ENCODE results near the gene SLC39A3. TPM values are rescaled to one million over a fixed set of nuclear protein-coding genes. Genes with fewer than 3 reads are reported as not detected.

The SLC39A3 gene
- total RNA-seq, 1 experiment from 2014 or later = 33.2 TPM

DNA sequence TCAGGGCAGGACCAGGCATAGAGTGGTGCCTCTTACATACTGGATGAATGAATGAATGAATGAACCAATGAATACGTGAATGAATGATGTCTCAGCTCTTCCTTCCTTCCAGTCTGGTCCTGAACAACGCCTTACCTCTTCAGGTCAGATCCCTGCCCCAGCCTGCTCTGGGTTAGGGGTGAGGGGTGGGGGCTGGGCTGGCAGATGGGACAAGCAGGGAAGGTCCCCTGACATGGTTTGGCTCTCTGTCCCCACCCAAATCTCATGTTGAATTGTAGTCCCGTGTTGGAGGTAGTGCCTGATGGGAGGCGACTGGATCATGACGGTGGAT is 28.0 kb downstream of the SLC39A3 start:
- no peak overlapping the region for H3K4me3 Mint-ChIP-seq (ENCODE audit: unreplicated experiment)
- no peak overlapping the region for H3K27ac Mint-ChIP-seq (ENCODE audit: unreplicated experiment)
- Histone ChIP-seq H3K4me1 (no peaks in the 10 kb centered on the region), H3K9me3 (peaks cover 6% of the 10 kb centered on the region; the same call in 1 of the 2 replicates), H3K27me3 (replicated peaks; ENCODE audit: control insufficient read depth, insufficient read depth, low read length) (no peaks in the 10 kb centered on the region), H3K4me3 (ENCODE audit: low read depth, low read length) (no peak overlapping the region), H3K36me3 (ENCODE audit: control insufficient read depth, insufficient read depth, low read length) (no peaks in the 10 kb centered on the region)
- H3K4me1 Mint-ChIP-seq (ENCODE audit: low read depth, unreplicated experiment) = no peaks in the 10 kb centered on the region
- no peak for DNase-seq
- intact Hi-C loops (cut with micrococcal nuclease; ENCODE audit: unreplicated experiment) = no loop called here
- POLR2A ChIA-PET = no interaction called here
- H3K36me3 Mint-ChIP-seq (ENCODE audit: insufficient read depth, unreplicated experiment) = no peaks in the 10 kb centered on the region
- BruUV-seq (replicated peaks) = no TSS peak
- peaks cover 3% of the 10 kb centered on the region for H3K27me3 Mint-ChIP-seq (ENCODE audit: insufficient read depth, unreplicated experiment)
- H3K9me3 Mint-ChIP-seq (ENCODE audit: unreplicated experiment) = no peaks in the 10 kb centered on the region
- CTCF ChIA-PET = no interaction called here
- TF ChIP-seq, protein P1, sequence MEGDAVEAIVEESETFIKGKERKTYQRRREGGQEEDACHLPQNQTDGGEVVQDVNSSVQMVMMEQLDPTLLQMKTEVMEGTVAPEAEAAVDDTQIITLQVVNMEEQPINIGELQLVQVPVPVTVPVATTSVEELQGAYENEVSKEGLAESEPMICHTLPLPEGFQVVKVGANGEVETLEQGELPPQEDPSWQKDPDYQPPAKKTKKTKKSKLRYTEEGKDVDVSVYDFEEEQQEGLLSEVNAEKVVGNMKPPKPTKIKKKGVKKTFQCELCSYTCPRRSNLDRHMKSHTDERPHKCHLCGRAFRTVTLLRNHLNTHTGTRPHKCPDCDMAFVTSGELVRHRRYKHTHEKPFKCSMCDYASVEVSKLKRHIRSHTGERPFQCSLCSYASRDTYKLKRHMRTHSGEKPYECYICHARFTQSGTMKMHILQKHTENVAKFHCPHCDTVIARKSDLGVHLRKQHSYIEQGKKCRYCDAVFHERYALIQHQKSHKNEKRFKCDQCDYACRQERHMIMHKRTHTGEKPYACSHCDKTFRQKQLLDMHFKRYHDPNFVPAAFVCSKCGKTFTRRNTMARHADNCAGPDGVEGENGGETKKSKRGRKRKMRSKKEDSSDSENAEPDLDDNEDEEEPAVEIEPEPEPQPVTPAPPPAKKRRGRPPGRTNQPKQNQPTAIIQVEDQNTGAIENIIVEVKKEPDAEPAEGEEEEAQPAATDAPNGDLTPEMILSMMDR (IDR thresholded peaks at IDR 0.05; ENCODE audit: insufficient read depth in 1 of 2, low read depth in 1 of 2, low read length in 1 of 2, severe bottlenecking in 1 of 2, unreplicated experiment in 1 of 2) = no peak

DNA sequence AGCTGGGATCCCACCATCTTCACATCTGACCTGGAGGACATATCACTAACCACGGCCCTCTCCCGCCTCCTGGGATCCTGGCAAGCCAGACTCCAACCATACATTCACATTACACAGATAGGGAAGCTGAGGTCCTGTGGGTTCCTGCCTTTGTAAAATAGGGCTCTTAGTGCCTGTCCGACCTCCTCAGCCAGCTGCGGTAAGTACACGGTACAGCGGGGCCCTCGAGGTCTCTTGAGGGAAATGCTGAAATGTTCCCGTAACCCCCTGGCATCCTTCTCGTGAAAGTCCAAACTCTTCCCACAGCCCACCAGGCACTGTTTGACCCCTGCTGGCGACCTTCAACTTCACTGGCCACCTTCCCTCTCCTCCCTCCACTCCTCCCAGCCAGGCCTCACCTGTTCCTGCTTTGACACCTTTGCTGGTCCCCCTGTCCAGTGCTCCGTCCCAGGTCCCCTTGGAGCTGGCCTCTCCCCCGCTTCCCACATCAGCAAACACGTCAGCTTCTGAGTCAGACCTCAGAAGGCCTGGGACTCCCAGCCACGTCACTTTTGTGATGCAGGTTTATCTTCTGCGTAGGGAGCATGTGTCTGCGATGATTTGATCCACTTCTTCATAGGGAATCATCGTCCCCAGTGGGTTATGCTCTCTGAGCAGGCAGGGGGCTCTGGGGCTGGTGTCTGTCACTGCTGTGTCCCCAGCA is 28.5 kb downstream of the SLC39A3 start:
- H3K9me3 Mint-ChIP-seq (ENCODE audit: unreplicated experiment) = no peaks in the 10 kb centered on the region
- H3K36me3 Mint-ChIP-seq (ENCODE audit: insufficient read depth, unreplicated experiment) = no peaks in the 10 kb centered on the region
- CTCF ChIA-PET = no interaction called here
- peaks cover 3% of the 10 kb centered on the region for H3K27me3 Mint-ChIP-seq (ENCODE audit: insufficient read depth, unreplicated experiment)
- H3K4me3 Mint-ChIP-seq (ENCODE audit: unreplicated experiment) = no peak overlapping the region
- H3K4me1 Mint-ChIP-seq (ENCODE audit: low read depth, unreplicated experiment) = no peaks in the 10 kb centered on the region
- Histone ChIP-seq H3K36me3 (ENCODE audit: control insufficient read depth, insufficient read depth, low read length) (no peaks in the 10 kb centered on the region), H3K9me3 (peaks cover 6% of the 10 kb centered on the region; the same call in 1 of the 2 replicates), H3K4me3 (ENCODE audit: low read depth, low read length) (no peak overlapping the region), H3K27me3 (replicated peaks; ENCODE audit: control insufficient read depth, insufficient read depth, low read length) (no peaks in the 10 kb centered on the region), H3K4me1 (no peaks in the 10 kb centered on the region)
- DNase-seq = no peak
- no peak overlapping the region for H3K27ac Mint-ChIP-seq (ENCODE audit: unreplicated experiment)
- BruUV-seq (replicated peaks) = no TSS peak
- intact Hi-C loops (cut with micrococcal nuclease; ENCODE audit: unreplicated experiment) = no loop called here
- TF ChIP-seq, protein P1 (IDR thresholded peaks at IDR 0.05; ENCODE audit: insufficient read depth in 1 of 2, low read depth in 1 of 2, low read length in 1 of 2, severe bottlenecking in 1 of 2, unreplicated experiment in 1 of 2) = no peak
- POLR2A ChIA-PET = no interaction called here

DNA sequence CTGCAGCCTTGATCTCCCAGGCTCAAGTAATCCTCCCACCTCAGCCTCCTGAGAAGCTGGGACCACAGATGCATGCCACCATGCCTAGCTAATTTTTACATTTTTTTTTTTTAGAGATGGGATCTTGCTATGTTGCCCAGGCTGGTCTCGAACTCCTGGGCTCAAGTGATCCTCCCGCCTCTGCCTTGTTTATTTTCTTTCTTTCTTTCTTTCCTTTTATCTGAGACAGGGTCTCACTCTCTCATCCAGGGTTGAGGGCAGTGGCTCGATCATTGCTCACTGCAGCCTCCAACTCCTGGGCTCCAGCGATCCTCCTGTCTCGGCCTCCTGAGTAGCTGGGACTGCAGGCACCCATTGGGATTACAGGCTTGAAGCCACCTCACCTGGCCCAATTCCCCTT is 33.6 kb downstream of the SLC39A3 start:
- no peaks in the 10 kb centered on the region for H3K4me1 Mint-ChIP-seq (ENCODE audit: low read depth, unreplicated experiment)
- peaks cover 12% of the 10 kb centered on the region for H3K27me3 Mint-ChIP-seq (ENCODE audit: insufficient read depth, unreplicated experiment)
- no peaks in the 10 kb centered on the region for H3K36me3 ChIP-seq (ENCODE audit: control insufficient read depth, insufficient read depth, low read length)
- no peaks in the 10 kb centered on the region for H3K36me3 Mint-ChIP-seq (ENCODE audit: insufficient read depth, unreplicated experiment)
- no peaks in the 10 kb centered on the region for H3K9me3 Mint-ChIP-seq (ENCODE audit: unreplicated experiment)
- no peak overlapping the region for H3K27ac Mint-ChIP-seq (ENCODE audit: unreplicated experiment)
- intact Hi-C loops (cut with micrococcal nuclease; ENCODE audit: unreplicated experiment) = no loop called here
- TF ChIP-seq, protein P1 (IDR thresholded peaks at IDR 0.05; ENCODE audit: insufficient read depth in 1 of 2, low read depth in 1 of 2, low read length in 1 of 2, severe bottlenecking in 1 of 2, unreplicated experiment in 1 of 2) = no peak
- no peaks in the 10 kb centered on the region for H3K9me3 ChIP-seq
- ChIA-PET POLR2A (no interaction called here), CTCF (no interaction called here)
- no peak for DNase-seq
- H3K4me1 ChIP-seq = no peaks in the 10 kb centered on the region
- no peaks in the 10 kb centered on the region for H3K27me3 ChIP-seq (replicated peaks; ENCODE audit: control insufficient read depth, insufficient read depth, low read length)
- no peak overlapping the region for H3K4me3 ChIP-seq (ENCODE audit: low read depth, low read length)
- H3K4me3 Mint-ChIP-seq (ENCODE audit: unreplicated experiment) = no peak overlapping the region
- no TSS peak for BruUV-seq (replicated peaks)

Measured in Caco-2 (cell line).